HG03571 (cell line): ENCODE results near the gene ADAMTS3.
"Not testable (repeated sequence)": the region's sequence is repeated elsewhere in the genome, so short reads cannot be mapped to it uniquely, and the experiment has no call there.

ENCODE experiments used
- ATAC-seq: cut with Tn5 transposase; IDR thresholded peaks from one replicate; pipeline ENCODE4 v1.9.1; 2021; ENCODE audit not compliant: unreplicated experiment

The ADAMTS3 gene

GRCh38 chr4:72473434-72473900 is 95.6 kb downstream of the ADAMTS3 start:
- ATAC-seq, result no peak

GRCh38 chr4:72471816-72472215 is 97.2 kb downstream of the ADAMTS3 start:
- ATAC-seq, result no peak

- no peak for ATAC-seq
Observed at GRCh38 chr4:72468904-72469502, 100.0 kb downstream of the ADAMTS3 start.

- no peak for ATAC-seq
Observed at GRCh38 chr4:72467633-72468032, 101.4 kb downstream of the ADAMTS3 start.

GRCh38 chr4:72463724-72464123 is 105.3 kb downstream of the ADAMTS3 start:
- no peak for ATAC-seq

- ATAC-seq, result no peak
Observed at GRCh38 chr4:72457158-72457557, 111.9 kb downstream of the ADAMTS3 start.

GRCh38 chr4:72451349-72451748 is 117.7 kb downstream of the ADAMTS3 start:
- ATAC-seq, result no peak

GRCh38 chr4:72449705-72450104 is 119.3 kb downstream of the ADAMTS3 start:
- ATAC-seq, result no peak

GRCh38 chr4:72448231-72448630 is 120.8 kb downstream of the ADAMTS3 start:
- ATAC-seq, result no peak

GRCh38 chr4:72446353-72447055 is 122.5 kb downstream of the ADAMTS3 start:
- ATAC-seq, result no peak

- ATAC-seq, result no peak
Observed at GRCh38 chr4:72444092-72444491, 124.9 kb downstream of the ADAMTS3 start.

- no peak for ATAC-seq
Observed at GRCh38 chr4:72442715-72443114, 126.3 kb downstream of the ADAMTS3 start.

GRCh38 chr4:72442147-72442546 is 126.9 kb downstream of the ADAMTS3 start:
- ATAC-seq, result no peak

GRCh38 chr4:72440386-72440785 is 128.6 kb downstream of the ADAMTS3 start:
- no peak for ATAC-seq

GRCh38 chr4:72432975-72433374 is 136.0 kb downstream of the ADAMTS3 start:
- no peak for ATAC-seq

GRCh38 chr4:72432282-72432681 is 136.7 kb downstream of the ADAMTS3 start:
- no peak for ATAC-seq

GRCh38 chr4:72430988-72431387 is 138.0 kb downstream of the ADAMTS3 start:
- no peak for ATAC-seq

GRCh38 chr4:72430050-72430449 is 139.0 kb downstream of the ADAMTS3 start:
- ATAC-seq, result no peak

GRCh38 chr4:72429397-72429889 is 139.6 kb downstream of the ADAMTS3 start:
- ATAC-seq, result no peak

- ATAC-seq, result no peak
Observed at GRCh38 chr4:72427057-72427456, 142.0 kb downstream of the ADAMTS3 start.

GRCh38 chr4:72425908-72426307 is 143.1 kb downstream of the ADAMTS3 start:
- ATAC-seq, result not testable (repeated sequence)

- no peak for ATAC-seq
Observed at GRCh38 chr4:72424006-72424405, 145.0 kb downstream of the ADAMTS3 start.
